ENCODE measurements around the gene ZSCAN20. TPM values are rescaled to one million over a fixed set of nuclear protein-coding genes. Genes with fewer than 3 reads are reported as not detected.

The ZSCAN20 gene
- 4.9 and 5.1 TPM in 2 replicates for total RNA-seq (2014; rRNA removed; shearing (Covaris generic))
- 1.6 and 1.9 TPM in 2 replicates for polyA plus RNA-seq (2015; cell fraction: cytosol; rRNA removed)
- 6.3 and 7.5 TPM in 2 replicates for polyA plus RNA-seq (2015; cell fraction: nucleus; rRNA removed)

DNA sequence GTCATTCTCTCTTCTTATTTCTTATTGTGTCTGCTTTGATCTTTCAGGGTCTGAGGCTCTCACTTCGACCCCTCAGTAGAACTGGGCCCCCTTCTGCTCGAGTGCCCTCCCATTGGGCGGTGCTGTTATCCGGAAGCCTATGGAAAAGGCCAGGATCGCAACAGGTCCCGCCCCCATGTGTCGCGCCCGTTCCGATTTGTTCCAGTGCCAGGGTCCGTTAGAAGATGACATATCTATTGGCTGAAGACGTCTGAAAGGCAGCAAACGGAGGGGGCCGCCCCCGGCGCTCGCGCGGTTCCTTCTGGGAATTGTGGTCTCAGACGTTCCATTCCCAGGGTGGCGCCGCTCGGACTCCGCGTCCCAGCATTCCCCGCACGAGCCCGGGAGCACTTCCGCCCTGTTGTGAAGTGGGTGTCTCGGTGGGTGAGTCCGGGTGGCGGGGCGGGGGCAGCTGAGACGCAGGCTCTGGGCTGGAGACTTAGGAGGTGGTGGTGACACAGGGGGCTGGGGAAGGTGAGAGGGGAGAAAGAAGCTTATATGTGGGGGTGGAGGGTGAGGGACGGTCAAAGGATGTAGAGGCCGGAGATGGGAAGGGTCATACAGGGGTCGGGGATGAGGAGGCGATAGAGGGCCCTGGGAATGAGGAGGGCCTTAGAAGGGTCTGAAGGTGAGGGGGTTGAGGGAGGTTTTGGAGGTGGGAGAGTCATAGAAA is at the start of gene ZSCAN20:
Gene ZSCAN20 (plus strand): TSS at position 377 of the 712 bp plus-strand sequence. CDS start 6,644 bp downstream, outside the sequence.
- in situ Hi-C loops (cut with HindIII; ENCODE audit: low pct_unique_long_range_greater_than_20kb, low sequenced_read_pairs), result no loop called here

DNA sequence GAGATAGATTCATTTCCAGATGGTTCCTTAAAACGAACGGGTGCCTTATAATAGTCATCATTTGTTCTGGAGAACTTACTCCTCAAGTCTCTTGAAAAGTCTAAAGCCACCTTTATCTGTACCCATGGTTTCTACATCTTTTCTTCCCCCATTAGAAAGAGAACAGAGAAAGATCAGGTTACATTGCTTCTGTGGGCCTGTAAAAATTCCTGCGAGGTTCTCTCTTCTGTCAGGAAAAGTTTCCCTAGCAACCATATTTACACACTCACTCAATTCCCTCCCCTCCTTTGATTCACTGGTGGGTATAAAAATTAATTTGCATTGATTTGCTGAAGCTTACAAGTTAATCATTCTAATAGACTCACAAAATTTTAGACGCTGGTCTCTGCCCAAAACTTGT is 48.2 kb upstream of the ZSCAN20 start:
- in situ Hi-C loops (cut with HindIII; ENCODE audit: low pct_unique_long_range_greater_than_20kb, low sequenced_read_pairs), result no loop called here
- DNase-seq (ENCODE audit: low read depth, low spot score), result no peak

More for the DNA sequence above, at the start of gene ZSCAN20:
- peak; percentile 97 for DNase-seq (ENCODE audit: low read depth, low spot score)

DNA sequence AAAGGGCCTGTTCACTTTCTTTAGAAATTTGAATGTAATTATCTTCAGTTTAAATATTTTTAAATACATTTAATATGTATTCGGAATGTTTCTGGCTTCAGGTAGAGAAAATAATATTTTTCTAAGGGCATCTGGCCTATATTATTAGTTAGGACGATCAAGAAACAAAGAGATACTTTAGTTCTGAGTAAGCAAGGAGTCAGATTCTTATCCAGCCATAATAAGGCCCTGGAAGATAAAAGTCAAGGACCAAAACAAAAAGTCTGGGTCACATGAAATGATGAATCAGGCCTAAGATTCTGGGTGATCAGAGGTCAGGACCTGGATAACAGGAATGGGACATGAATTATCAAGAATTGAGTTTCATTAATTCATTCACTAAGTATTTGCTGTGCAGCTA is 47.8 kb upstream of the ZSCAN20 start:
- in situ Hi-C loops (cut with HindIII; ENCODE audit: low pct_unique_long_range_greater_than_20kb, low sequenced_read_pairs), result no loop called here
- no peak for DNase-seq (ENCODE audit: low read depth, low spot score)

DNA sequence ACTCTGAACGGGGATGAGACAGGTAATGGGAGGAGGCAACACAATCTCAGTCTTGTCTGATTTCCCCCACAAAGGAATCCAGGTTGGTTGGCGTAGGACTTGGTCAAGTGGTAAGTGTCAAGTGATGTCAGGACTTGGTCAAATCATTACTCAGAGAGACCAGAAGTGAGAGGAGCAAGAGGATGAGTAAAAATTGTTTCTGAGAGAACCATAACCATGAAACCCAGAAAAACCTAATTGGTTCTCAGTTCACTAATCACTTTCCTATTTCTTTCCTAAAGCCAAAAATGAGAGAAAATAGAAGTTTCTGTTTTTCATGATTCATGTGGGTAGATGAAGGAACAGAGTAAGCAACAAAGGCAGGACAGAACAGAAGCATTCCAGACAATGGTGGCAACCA is 46.5 kb upstream of the ZSCAN20 start:
- no peak for DNase-seq (ENCODE audit: low read depth, low spot score)
- in situ Hi-C loops (cut with HindIII; ENCODE audit: low pct_unique_long_range_greater_than_20kb, low sequenced_read_pairs), result no loop called here

DNA sequence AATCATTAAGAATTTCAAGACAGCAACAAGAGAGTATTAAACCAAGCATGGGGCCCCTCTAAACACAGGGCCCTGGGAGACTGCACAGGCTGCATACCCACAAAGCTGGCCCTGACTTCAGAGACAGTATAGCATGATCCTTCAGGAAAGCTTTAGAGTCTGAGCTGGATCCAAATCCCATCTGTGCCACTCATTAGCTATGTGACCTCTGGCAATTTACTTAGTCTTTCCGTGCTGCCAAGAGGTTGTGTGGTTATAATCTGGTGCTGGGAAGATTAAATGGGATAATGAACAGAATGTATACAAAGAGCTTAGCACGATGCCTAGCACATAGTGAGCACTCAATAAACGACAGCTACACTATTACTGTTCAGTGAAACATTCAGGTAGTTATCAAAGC is 45.5 kb upstream of the ZSCAN20 start:
- in situ Hi-C loops (cut with HindIII; ENCODE audit: low pct_unique_long_range_greater_than_20kb, low sequenced_read_pairs), result no loop called here
- no peak for DNase-seq (ENCODE audit: low read depth, low spot score)

DNA sequence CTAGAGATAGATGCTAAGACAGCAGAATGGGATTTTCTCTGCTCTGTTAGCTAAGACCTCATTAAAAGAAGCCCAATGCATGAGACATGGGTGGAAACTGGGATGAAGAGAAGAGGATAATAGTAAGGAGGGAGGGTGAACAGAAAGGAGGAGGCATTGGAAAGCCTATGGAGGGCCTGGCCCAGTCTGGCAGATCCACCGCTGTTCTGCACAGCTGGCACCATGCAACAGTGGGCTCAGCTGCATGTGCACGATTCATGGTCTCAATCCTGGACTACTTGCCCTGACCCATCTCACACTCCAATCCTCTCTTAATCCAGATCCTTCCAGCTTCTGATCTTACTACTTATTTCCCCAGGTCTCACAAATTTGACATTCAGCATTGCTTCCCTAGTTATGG is 43.8 kb upstream of the ZSCAN20 start:
- in situ Hi-C loops (cut with HindIII; ENCODE audit: low pct_unique_long_range_greater_than_20kb, low sequenced_read_pairs), result no loop called here
- no peak for DNase-seq (ENCODE audit: low read depth, low spot score)

DNA sequence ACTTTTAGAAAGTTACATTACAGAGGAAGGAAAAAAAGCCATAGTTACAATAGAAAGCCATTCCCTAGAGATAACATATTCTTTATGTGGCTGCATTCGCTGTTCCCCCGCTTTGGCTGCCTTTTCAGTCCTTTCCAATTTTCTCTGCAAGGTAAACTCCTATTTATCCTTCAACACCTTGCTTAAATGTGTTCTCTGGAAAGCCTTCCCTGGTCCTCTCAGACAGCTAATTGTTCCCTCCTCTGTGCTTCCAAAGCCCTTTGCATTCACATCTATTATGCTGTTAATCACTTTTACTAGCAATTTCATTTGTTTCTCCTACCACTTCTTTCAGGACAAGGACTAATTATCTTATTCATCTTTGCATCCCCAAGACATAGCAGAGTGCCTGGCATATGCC is 43.1 kb upstream of the ZSCAN20 start:
- DNase-seq (ENCODE audit: low read depth, low spot score), result no peak
- in situ Hi-C loops (cut with HindIII; ENCODE audit: low pct_unique_long_range_greater_than_20kb, low sequenced_read_pairs), result no loop called here

DNA sequence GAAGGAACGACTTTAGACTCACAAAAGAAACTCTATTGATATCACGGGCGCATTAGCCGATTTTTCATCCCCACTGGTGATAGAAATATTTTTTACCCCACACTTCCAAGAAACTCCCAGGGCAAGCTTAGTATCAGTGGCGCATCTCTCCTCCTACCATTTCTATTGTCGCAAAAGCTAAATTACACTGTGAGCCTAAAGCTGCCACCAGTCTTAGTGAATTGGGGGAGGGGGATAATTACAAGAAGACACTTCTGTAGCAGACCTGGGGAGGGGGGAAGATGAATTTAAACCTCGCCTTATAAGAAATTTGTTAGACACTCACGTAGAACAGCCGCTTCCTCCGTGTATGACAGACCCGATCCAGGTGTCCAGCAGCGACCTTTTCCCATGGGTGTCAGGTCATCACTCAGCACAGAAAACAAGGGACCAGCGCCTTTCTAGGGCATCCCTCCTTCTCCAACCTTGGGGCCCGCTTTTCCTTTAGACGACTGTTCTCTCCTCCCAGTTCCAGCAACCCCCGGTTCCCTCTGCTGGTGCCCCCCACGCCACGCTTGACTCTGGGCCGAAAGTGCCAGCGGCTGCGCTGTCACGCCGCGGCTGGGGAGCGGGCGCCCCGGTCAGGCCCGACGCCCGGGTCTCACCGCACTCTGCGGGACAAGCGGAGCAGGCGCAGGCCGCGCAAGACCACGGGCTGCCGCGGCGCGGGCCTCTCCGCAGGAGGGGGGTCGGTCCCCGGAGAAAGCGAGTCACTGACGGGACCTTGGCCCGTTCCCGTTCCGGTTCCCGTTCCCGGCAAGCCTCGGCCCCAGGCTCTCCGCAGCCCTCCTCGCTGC is 42.4 kb upstream of the ZSCAN20 start:
- in situ Hi-C loops (cut with HindIII; ENCODE audit: low pct_unique_long_range_greater_than_20kb, low sequenced_read_pairs), result no loop called here
- DNase-seq (ENCODE audit: low read depth, low spot score), result no peak

DNA sequence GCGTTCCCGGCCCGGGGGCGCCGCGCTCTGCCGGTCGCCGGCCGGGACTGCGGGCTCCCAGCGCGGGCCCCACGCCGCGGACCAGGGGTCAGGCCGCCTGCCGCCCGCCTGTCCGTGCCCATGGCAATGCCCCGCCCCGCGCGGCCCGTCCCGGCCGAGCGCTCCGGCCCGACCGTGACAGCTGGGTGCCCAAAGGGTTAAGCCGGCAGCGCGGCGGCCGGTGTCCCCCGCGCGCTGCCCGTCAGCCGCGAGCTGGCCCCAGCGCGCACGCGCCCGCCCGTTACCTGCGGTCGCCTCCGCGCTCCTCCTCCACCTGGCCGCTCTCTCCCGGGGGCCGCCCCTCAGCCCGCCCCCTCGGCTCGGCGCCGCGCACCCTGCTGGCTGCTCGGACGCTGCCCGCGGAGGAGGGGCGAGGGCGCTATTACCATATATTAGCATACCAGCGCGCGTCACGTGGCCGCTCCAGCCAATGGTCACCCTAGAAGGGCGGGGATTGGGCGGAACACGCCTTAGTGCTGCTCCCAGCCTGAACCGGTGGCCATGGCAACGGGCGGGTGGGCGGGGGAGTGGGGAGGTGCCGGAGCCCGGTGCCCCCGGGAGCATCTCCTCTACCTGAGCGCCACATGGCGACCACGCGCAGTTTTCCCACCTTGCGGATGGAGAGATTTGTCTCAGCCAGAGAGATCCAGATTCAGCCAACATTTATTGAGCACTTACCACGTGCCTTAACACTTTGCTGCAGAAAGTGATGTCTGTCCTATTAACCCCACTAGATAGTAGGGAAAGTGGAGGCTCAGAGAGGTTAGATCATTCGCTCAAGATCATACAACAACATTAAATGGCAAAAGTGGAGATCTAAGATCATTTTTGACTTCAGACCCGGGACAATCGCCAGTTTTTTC is 41.5 kb upstream of the ZSCAN20 start, which contains the start of gene PHC2:
Gene PHC2 (minus strand): TSS at position 404 of the 902 bp plus-strand sequence. CDS start 55,556 bp downstream, outside the sequence.
- peak; percentile 97 for DNase-seq (ENCODE audit: low read depth, low spot score)
- in situ Hi-C loops (cut with HindIII; ENCODE audit: low pct_unique_long_range_greater_than_20kb, low sequenced_read_pairs), result no loop called here

DNA sequence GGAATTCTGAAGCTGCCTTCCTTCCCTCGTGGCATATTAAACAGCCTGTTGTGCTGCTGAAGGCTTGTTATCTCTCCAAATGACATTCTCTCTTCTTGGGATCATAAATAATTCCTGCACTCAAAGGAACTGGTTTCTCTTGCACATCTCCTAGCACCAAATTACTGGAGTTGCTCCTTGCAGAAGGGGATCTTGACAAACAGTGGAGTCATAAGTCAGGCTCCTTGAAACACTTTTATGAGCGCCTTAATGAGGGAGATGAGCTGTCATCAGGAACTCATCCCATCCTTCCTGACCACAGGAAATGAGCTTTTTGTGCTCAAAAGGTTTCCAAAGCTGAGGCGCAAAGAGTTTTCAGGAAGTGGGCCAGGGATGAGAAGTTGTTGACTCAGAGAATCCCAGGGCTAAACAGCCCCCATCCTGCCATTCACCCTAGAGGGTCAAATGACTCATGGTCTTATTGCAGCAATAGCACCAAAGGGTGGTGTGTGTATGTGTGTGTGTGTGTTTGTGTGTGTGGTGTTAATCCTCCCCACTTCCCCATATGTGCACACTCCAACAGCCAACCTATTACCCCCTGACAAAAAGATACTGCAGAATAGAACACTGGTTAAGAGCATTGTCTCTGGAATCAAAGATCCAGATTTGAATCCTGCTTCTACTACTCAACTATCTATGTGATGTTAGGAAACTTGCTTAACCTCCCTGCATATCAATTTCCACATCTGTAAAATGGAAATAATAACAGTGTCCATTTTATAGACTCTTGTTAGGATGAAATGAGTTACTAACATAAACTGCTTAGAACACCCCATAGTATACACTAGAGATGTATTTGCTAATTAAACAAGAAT is 38.7 kb upstream of the ZSCAN20 start:
- in situ Hi-C loops (cut with HindIII; ENCODE audit: low pct_unique_long_range_greater_than_20kb, low sequenced_read_pairs), result no loop called here

DNA sequence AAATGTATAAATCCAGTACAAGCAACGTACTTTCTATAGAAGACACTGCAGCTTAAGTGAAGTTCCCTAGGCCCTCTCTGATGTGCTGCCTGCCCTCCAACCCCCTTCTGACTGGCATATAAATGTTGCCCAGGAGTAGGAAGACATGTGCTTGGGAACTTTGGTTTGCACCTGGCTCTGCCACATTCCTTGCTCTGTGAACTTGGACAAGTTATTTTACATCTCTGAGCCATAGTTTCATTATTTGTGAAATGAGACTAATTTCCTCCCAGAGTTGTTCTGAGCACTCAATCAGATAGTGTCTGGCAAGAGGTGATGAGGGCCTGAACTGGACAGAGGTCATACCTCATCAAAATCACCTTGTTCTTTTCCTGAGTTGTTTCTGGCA is 38.1 kb upstream of the ZSCAN20 start:
- no peak for DNase-seq (ENCODE audit: low read depth, low spot score)
- in situ Hi-C loops (cut with HindIII; ENCODE audit: low pct_unique_long_range_greater_than_20kb, low sequenced_read_pairs), result no loop called here

More for the DNA sequence above, 38.7 kb upstream of the ZSCAN20 start:
- DNase-seq (ENCODE audit: low read depth, low spot score), result peak; percentile 87

DNA sequence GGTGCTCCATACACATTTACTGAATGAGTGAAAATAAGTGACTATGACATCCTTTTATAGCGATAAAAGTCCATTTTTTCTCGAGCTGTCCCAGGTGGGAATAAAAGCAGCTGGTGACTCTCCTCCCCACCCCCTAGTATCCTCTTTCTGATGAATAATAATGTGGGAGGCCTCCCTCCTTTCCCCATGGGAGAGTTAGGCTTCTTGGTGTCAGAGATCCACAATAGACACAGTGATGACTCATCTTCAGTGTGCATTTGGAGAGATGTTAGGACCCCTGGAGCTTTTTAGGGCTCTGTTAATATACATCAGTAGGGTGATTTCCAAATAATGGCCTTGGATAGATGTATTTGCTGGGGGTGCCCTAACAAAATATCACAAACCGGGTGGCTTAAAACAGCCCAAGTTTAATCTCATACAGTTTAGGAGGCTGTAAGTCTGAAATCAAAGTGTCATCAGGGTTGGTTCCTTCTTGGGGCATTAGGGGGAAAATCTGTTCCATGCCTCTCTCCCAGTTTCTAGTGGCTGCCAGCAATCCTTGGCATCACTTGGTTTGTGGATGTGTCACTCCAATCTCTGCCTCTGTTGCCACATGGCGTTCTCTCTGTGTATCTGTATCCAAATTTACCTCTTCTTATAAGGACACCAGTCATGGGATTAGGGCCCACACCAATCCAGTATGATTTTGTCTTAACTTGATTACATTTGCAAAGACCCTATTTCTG is 37.2 kb upstream of the ZSCAN20 start:
- DNase-seq (ENCODE audit: low read depth, low spot score), result peak; percentile 59
- in situ Hi-C loops (cut with HindIII; ENCODE audit: low pct_unique_long_range_greater_than_20kb, low sequenced_read_pairs), result no loop called here

DNA sequence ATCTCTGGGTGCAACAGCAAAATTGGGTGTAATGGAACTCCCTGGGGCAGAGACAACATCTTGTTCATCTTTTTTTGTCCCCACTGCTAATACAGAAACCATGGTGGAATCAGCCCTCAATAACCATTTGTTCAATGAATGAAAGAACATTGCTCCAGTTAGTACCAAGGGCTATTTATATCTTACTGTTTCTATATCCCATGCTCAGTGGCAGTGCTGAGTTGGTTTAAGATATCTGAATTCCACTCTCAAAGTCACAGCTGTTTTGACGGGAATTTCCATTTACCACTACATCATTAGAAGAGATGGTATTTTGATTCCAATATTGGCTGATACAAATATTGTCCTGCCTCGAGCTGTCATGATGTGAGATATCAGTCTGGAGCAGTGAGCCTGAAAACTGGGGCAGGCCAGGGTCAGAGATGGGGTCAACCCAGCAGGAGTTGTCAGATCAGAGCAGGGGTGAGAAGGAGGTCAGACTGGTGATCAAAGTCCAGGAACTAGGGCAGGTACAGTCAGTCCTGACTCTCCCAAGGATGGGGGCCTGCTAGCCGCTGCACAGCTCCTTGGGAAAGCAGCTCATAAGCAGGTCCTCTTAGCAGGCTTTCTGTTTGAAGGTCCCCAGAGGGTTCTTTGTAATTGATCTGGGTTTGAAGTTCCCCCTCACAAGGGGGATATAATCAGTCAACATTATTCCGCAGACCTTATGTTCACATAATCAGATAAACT is 35.7 kb upstream of the ZSCAN20 start:
- in situ Hi-C loops (cut with HindIII; ENCODE audit: low pct_unique_long_range_greater_than_20kb, low sequenced_read_pairs), result no loop called here
- DNase-seq (ENCODE audit: low read depth, low spot score), result no peak

DNA sequence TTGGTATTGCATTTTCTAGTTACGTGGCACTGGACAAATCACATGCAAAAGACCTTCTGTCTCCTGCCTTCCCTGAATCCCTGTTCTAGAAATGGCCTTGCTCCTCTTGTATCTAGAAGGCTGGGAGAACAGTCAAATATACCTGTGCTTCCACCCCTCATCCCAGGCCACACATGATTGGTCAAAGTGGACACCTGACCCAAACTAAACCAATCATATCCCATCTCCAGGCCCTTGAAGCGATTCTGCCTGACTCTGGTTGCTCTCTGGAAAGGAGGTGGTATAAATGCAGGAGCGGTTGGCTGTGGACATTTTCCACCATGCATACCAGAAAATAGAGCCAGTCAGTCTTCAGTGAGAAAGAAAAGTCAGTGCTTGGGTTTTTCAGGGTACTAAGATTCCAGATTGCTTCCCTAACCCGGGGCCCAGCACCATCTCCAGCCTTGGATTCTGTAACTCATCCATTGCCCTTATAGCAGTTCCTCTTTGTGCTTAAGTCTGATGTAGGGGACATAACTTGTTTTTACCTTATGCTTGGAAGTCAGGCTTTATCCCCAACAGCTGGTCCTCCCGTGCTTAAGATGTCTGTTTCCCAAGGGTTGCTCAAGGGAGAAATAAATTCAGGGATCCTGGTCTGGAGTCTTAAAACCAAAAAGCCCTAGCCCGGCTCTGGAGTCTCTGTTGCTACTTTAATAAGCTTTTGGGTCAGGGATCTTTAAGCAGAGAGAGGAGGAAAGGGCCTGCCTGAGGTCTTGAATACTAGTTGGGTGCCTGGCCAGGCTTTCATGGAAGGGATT is 33.9 kb upstream of the ZSCAN20 start:
- in situ Hi-C loops (cut with HindIII; ENCODE audit: low pct_unique_long_range_greater_than_20kb, low sequenced_read_pairs), result no loop called here

DNA sequence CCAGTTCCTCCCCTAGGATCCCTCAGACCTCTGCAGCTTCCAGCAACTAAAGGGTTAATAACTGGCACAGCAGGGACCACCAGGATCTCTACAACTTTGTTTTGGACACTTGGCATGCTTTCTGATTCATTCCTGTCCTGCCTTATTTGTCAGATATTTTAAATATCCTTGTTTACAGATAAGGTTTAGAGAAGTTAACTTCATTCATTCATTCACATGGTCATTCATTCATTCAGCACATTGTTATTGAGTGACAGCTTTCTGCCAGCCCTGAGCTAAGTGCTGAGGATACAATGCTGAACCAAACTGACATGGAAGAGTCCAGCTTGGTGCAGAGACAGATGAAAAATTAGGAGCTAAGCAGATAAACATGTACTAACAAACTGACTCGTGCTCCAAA is 32.8 kb upstream of the ZSCAN20 start:
- no peak for DNase-seq (ENCODE audit: low read depth, low spot score)
- in situ Hi-C loops (cut with HindIII; ENCODE audit: low pct_unique_long_range_greater_than_20kb, low sequenced_read_pairs), result no loop called here

More for the DNA sequence above, 33.9 kb upstream of the ZSCAN20 start:
- no peak for DNase-seq (ENCODE audit: low read depth, low spot score)

Measured in SK-MEL-5 (cell line).